Inferior parietal cortex (tissue), 1 donor: ENCODE measurements around the gene WDR4.
"Not testable (repeated sequence)": the region's sequence is repeated elsewhere in the genome, so short reads cannot be mapped to it uniquely, and the experiment has no call there.

Experiments
- DNase-seq: peaks from one replicate; pipeline ENCODE4 v3.0.0-alpha.2; 2016; ENCODE audit errors: extremely low spot score

Gene WDR4

GRCh38 chr21:42852925-42853570 lies 26.3 kb downstream of the WDR4 start:
- no peak for DNase-seq

- no peak for DNase-seq
Observed at GRCh38 chr21:42851812-42852665, 27.3 kb downstream of the WDR4 start.

DNA sequence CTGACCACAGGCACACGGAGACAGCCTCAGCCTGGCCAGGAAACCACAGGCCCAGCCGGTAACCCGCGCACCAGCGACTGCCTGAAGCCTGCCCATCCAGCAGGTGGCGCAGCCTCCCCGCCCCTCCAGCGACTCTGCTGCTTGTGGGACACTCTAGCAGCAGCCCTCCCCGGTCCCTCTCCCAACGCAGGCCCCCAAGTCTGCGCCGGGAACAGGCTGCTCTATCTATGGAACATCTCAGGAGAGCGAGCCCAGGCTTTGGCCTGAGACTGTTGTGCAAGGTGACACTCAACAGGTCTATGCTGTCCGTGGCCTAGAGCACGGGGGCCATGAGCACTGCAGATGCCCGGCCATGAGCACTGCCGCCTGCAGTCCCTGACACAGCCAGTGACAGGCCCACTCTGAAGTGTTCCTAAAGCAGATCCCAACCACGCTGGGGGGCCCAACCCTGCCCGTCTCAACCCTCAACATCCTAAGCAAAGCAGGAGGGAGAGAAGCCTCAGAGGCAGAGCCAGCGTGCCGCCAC lies 28.4 kb downstream of the WDR4 start:
- DNase-seq, result no peak

GRCh38 chr21:42850463-42850862 lies 28.9 kb downstream of the WDR4 start:
- no peak for DNase-seq

DNA sequence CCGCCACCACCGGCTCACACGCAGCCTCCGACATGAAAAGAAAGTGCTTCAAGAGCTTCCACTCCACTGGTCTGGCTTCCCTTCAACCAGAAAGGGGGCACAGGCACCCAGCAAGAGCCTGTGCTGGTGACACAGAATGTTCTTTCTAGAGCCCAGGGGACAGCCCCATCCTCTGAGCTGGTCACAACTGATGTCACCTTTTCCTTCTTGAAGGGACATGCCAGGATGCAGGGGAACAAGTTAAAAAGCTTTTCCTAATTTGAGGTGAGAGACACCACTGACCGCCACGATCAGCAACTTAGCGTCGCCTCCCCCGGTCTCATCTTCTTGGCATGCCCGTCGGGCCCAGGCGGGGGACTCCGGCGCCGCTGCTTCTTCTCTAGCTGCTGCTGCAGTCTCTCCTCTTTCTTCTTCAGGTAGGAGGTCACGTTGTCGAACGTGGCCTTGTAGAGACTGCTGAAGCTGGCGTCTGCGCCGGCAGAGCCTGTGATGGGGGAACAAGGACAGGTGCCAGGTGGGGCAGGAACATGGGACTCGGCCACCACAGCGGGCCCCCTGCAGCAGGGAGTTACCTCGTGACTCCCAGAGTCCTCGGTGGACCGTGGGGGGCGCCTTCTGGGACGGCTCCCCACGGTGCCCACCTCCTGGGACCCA lies 29.5 kb downstream of the WDR4 start:
- DNase-seq, result no peak

GRCh38 chr21:42848932-42849758 lies 30.2 kb downstream of the WDR4 start:
- no peak for DNase-seq

DNA sequence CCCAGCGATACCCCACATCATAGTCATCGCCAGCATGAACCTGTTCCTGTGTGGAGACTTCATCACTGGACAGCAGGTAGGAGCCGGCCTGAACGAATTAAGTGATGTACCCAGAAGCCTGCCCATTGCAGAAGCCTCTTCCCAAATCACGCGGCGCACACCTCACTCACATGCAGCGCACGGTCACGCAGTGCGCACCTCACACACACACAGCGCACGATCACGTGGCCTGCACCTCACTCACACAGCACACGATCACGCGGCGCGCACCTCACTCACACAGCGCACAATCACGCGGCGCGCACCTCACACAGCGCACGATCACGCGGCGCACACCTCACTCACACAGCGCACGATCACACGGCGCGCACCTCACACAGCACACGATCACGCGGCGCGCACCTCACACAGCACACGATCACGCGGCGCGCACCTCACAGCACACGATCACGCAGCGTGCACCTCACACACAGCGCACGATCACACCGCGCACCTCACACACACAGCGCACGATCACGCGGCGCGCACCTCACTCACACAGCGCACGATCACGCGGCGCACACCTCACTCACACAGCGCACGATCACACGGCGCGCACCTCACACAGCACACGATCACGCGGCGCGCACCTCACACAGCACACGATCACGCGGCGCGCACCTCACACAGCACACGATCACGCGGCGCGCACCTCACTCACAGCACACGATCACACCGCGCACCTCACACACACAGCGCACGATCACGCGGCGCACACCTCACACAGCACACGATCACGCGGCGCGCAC lies 31.0 kb downstream of the WDR4 start:
- not testable (repeated sequence) for DNase-seq

DNA sequence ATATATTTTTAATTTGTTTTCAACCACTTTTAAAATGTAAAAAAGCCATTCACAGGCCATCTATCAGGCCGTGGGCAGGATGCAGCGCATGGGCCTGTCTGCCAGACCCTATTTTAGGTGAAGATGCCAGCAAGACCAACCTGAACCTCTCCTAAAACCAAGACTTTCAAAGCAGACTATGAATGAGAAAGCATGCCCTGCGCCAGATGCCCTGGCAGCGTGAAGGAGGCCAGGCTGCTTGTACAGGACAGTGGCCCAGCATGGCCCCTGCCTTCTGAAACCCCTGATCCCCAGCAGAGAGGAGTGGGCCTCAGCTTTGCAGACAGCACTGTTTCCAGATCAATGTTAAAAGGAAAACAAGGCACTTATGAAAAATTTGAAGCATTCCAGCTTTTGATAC lies 31.6 kb downstream of the WDR4 start:
- DNase-seq, result no peak

DNA sequence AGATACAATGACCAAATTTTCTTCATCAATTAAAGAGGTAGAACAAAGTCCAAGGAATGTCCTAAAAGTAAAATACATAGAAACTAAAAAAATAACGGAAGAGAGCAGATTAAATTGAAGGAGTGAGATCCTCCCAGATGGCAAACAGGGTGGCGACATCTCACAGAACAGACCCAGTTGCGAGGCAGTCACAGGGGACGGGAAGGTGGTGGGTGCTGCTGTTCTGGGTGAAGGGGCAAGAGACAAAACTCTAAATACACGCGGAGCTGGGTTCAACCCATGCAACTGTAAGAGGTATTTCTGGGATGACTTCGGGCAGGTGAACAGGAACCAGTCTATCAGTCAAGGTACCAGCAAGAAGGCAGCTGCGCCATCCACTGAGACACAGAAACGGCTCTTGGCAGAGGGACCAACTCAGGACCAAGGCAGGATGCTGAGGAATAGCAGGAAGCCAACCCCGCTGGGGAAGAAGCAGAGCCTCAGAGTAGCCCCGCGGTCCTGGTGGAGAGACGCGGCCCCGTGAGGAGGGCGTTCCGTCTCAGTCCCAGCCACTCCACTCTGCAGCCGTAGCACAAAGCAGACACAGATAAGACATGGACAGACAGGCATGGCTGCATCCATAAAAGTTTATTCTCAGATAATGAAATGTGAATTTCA lies 32.2 kb downstream of the WDR4 start:
- DNase-seq, result no peak

DNA sequence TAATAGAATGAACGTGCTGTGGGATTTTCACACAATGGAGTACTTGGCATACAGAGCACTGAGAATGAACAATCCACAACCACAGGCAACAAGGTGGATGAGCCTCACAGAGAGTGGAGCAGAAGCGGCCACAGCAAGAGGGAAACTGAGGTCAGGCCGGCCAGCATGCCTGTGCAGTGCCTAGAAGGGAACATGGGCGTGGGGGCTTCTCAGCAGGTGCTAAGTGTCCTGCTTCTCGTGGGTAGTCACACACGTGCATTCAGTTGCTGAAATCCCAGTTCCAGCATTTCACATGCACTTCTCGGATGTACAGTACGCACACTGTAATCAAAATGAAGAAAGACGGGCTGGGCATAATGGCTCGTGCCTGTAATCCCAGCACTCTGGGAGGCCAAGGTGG lies 33.1 kb downstream of the WDR4 start:
- no peak for DNase-seq

GRCh38 chr21:42845296-42845965 lies 33.9 kb downstream of the WDR4 start:
- no peak for DNase-seq

DNA sequence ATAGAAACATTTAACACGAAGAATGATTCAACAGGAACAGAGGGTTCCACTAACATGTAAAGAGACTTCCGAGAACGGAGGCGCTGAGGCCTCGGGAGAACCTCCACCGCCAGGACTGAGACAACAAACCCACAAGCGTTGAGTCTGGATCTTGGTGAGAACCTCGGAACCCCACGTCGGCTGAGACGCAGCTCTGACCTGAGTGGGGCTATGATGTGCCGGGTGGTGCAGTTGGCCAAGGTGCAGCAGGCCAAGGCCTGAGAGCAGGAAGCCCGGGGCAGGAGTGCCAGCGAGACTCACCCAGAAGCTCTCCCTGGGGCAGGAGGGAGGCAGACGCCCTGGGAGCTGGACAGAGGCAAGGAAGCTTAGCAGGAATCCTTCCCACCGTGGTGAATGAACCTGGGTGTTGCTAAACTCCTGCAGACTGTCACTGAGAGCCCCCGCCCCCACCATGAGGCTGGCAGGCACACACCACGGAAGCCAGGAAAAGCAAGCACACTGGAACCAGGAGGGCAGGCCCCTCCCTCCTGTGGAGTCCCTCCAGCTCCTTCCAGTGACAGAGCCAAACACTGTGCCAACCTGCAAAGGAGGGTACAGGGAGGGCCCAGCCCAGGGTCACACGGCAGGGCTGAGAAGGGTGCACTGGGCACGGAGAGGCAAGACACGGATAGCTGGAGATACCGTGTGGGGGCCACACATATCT lies 34.8 kb downstream of the WDR4 start:
- no peak for DNase-seq

GRCh38 chr21:42843056-42843455 lies 36.3 kb downstream of the WDR4 start:
- DNase-seq, result no peak

- DNase-seq, result not testable (repeated sequence)
Observed at GRCh38 chr21:42841916-42842655, 37.3 kb downstream of the WDR4 start.

- no peak for DNase-seq
Observed at GRCh38 chr21:42841156-42841915, 38.0 kb downstream of the WDR4 start.

DNA sequence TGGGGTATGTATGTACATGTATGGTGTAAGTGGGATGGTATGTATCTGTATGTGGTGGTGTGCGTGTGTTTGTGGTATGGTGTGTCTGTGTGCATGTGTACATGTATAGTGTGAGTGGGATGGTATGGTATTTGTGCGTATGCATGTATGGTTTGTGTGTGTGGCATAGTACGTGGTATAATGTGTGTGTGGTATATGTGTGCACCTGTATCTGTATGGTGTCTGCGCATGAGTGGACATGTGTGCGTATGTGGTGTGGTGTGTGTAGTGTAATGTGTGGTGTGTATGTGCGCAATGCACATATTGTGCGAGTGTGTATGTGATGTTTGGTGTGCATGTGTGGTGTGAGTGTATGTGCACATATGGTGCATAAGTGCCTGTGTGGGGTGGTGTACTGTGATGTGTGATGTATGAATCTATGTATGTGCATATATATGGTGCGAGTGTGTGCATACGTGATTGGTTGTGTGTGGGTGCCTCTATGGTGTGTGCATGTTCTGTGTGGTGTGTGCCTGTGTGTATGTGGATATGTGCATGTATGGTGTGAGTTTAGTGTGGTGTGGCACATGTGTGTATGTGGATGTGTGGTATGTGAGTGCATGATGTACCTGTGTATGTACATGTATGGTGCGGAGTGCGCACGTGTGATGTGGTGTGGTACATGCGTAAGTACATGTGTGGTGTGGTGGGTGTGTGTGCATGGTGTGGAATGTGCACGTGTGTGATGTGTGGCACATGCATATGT lies 38.8 kb downstream of the WDR4 start:
- DNase-seq, result no peak
